Measurements from ENCODE around the gene ABCE1. TPM values are rescaled to one million over a fixed set of nuclear protein-coding genes. Genes with fewer than 3 reads are reported as not detected.

The ABCE1 gene
- total RNA-seq, 1 donor from 2014 or later: 97.6 TPM

- DNase-seq (ENCODE audit: low read depth): no peak
- Histone ChIP-seq H3K4me3 (ENCODE audit: low read depth, low read length) (no peak overlapping the region), H3K36me3 (ENCODE audit: control insufficient read depth, insufficient read depth, low read length) (peaks cover 2% of the 10 kb centered on the region), H3K27me3 (ENCODE audit: control insufficient read depth, insufficient read depth, low read length) (no peaks in the 10 kb centered on the region)
- TF ChIP-seq, protein P1, sequence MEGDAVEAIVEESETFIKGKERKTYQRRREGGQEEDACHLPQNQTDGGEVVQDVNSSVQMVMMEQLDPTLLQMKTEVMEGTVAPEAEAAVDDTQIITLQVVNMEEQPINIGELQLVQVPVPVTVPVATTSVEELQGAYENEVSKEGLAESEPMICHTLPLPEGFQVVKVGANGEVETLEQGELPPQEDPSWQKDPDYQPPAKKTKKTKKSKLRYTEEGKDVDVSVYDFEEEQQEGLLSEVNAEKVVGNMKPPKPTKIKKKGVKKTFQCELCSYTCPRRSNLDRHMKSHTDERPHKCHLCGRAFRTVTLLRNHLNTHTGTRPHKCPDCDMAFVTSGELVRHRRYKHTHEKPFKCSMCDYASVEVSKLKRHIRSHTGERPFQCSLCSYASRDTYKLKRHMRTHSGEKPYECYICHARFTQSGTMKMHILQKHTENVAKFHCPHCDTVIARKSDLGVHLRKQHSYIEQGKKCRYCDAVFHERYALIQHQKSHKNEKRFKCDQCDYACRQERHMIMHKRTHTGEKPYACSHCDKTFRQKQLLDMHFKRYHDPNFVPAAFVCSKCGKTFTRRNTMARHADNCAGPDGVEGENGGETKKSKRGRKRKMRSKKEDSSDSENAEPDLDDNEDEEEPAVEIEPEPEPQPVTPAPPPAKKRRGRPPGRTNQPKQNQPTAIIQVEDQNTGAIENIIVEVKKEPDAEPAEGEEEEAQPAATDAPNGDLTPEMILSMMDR (IDR thresholded peaks at IDR 0.05; ENCODE audit: insufficient read depth, low read length, poor library complexity, severe bottlenecking): no peak
Measured at GRCh38 chr4:145093638-145094037, 4.5 kb upstream of the ABCE1 start.

GRCh38 chr4:145097331-145097820, 735 bp upstream of the ABCE1 start:
- TF ChIP-seq, protein P1 (IDR thresholded peaks at IDR 0.05; ENCODE audit: insufficient read depth, low read length, poor library complexity, severe bottlenecking): no peak
- H3K36me3 ChIP-seq (ENCODE audit: control insufficient read depth, insufficient read depth, low read length): no peaks in the 10 kb centered on the region
- H3K4me3 ChIP-seq (ENCODE audit: low read depth, low read length): peak overlapping the region; percentile 93
- H3K27me3 ChIP-seq (ENCODE audit: control insufficient read depth, insufficient read depth, low read length): no peaks in the 10 kb centered on the region
- no peak for DNase-seq (ENCODE audit: low read depth)

DNA sequence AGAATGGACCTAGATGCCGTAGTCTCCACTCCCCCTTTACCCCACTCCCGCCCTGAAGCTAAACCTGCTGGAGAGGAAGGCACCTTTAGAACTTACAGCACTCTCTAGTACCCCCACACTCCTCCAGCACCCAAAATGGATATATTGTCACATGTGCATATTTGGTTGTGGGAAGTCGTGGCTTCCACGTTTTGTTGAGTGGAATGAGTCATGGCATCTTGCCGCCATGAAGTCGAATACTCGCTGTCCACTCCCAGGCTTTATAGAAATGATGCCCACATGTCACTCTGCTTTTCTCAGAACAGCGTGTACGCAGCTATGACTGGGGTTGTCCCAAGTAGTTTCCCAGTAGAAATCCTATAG, 545 bp downstream of the ABCE1 start:
- Histone ChIP-seq H3K27me3 (ENCODE audit: control insufficient read depth, insufficient read depth, low read length) (no peaks in the 10 kb centered on the region), H3K4me3 (ENCODE audit: low read depth, low read length) (peak overlapping the region; percentile 93), H3K36me3 (ENCODE audit: control insufficient read depth, insufficient read depth, low read length) (no peaks in the 10 kb centered on the region)
- DNase-seq (ENCODE audit: low read depth): peak; percentile 26
- TF ChIP-seq, protein P1 (IDR thresholded peaks at IDR 0.05; ENCODE audit: insufficient read depth, low read length, poor library complexity, severe bottlenecking): no peak

DNA sequence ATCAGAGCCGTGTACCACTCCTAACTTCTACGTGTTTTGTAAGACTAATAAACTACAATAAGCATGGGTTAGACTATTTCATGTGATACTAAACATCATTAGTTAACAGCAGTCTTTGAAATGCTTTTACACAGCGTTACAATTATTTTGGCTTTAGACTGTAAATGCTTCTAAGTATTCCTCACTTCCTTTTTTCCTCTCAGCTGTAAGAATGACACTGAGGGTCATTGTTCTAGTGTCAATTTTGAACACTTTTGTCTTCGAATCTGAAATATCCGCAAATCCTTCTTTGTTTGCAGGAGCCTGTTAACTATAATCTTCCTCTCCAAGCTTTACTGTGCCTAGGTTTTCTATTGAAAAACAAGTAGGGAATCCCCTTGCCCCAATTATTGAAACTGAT, 1.5 kb downstream of the ABCE1 start:
- H3K36me3 ChIP-seq (ENCODE audit: control insufficient read depth, insufficient read depth, low read length): no peaks in the 10 kb centered on the region
- peak overlapping the region; percentile 93 for H3K4me3 ChIP-seq (ENCODE audit: low read depth, low read length)
- no peak for DNase-seq (ENCODE audit: low read depth)
- H3K27me3 ChIP-seq (ENCODE audit: control insufficient read depth, insufficient read depth, low read length): no peaks in the 10 kb centered on the region
- TF ChIP-seq, protein P1 (IDR thresholded peaks at IDR 0.05; ENCODE audit: insufficient read depth, low read length, poor library complexity, severe bottlenecking): no peak

- DNase-seq (ENCODE audit: low read depth): no peak
- no peaks in the 10 kb centered on the region for H3K27me3 ChIP-seq (ENCODE audit: control insufficient read depth, insufficient read depth, low read length)
- H3K36me3 ChIP-seq (ENCODE audit: control insufficient read depth, insufficient read depth, low read length): no peaks in the 10 kb centered on the region
- no peak overlapping the region for H3K4me3 ChIP-seq (ENCODE audit: low read depth, low read length)
- TF ChIP-seq, protein P1 (IDR thresholded peaks at IDR 0.05; ENCODE audit: insufficient read depth, low read length, poor library complexity, severe bottlenecking): no peak
Measured at GRCh38 chr4:145101091-145101490, 3.0 kb downstream of the ABCE1 start.

GRCh38 chr4:145102619-145103018, 4.5 kb downstream of the ABCE1 start:
- no peak for DNase-seq (ENCODE audit: low read depth)
- no peaks in the 10 kb centered on the region for H3K27me3 ChIP-seq (ENCODE audit: control insufficient read depth, insufficient read depth, low read length)
- no peak overlapping the region for H3K4me3 ChIP-seq (ENCODE audit: low read depth, low read length)
- TF ChIP-seq, protein P1 (IDR thresholded peaks at IDR 0.05; ENCODE audit: insufficient read depth, low read length, poor library complexity, severe bottlenecking): no peak
- H3K36me3 ChIP-seq (ENCODE audit: control insufficient read depth, insufficient read depth, low read length): no peaks in the 10 kb centered on the region

Data from kidney epithelial cell (primary cell).